SH-SY5Y (cell line): ENCODE measurements around the gene CITED2.

Experiments
- GATA2 ChIP-seq: IDR thresholded peaks from 2 replicates; pipeline ENCODE4 v1.6.1; 2011; ENCODE audit warnings: mild to moderate bottlenecking, low read depth, low read length
- GATA3 ChIP-seq: IDR thresholded peaks from 2 replicates; pipeline ENCODE4 v1.6.1; 2011; ENCODE audit warnings: low read depth, mild to moderate bottlenecking, low read length, moderate library complexity

The CITED2 gene

GRCh38 chr6:139374357-139375225 is at the start of gene CITED2:
CITED2 (minus strand) TSS chr6:139374648; CDS start chr6:139373944, 704 bp downstream.
- TF ChIP-seq GATA3 (no peak), GATA2 (no peak)

GRCh38 chr6:139423037-139423703 is 48.7 kb upstream of the CITED2 start:
- TF ChIP-seq GATA2 (no peak), GATA3 (no peak)

GRCh38 chr6:139422105-139423036 is 47.9 kb upstream of the CITED2 start:
- TF ChIP-seq GATA2 (no peak), GATA3 (no peak)

GRCh38 chr6:139418481-139419132 is 44.2 kb upstream of the CITED2 start:
- TF ChIP-seq GATA2 (no peak), GATA3 (no peak)

GRCh38 chr6:139416146-139416545 is 41.7 kb upstream of the CITED2 start:
- TF ChIP-seq GATA2 (no peak), GATA3 (no peak)

- no peak for TF ChIP-seq GATA3
- TF ChIP-seq GATA2, result no peak
Measured at GRCh38 chr6:139415365-139415764, 40.9 kb upstream of the CITED2 start.

GRCh38 chr6:139409026-139409425 is 34.6 kb upstream of the CITED2 start:
- TF ChIP-seq GATA2, result no peak
- no peak for TF ChIP-seq GATA3

GRCh38 chr6:139407718-139408222 is 33.3 kb upstream of the CITED2 start:
- TF ChIP-seq GATA2 (no peak), GATA3 (no peak)

GRCh38 chr6:139406577-139407343 is 32.3 kb upstream of the CITED2 start:
- TF ChIP-seq GATA2 (no peak), GATA3 (no peak)

- TF ChIP-seq GATA2 (no peak), GATA3 (no peak)
Measured at GRCh38 chr6:139402876-139403386, 28.5 kb upstream of the CITED2 start.

- no peak for TF ChIP-seq GATA2
- no peak for TF ChIP-seq GATA3
Measured at GRCh38 chr6:139398658-139399057, 24.2 kb upstream of the CITED2 start.

- TF ChIP-seq GATA2 (no peak), GATA3 (no peak)
Measured at GRCh38 chr6:139395891-139396301, 21.4 kb upstream of the CITED2 start.

GRCh38 chr6:139395371-139395770 is 20.9 kb upstream of the CITED2 start:
- no peak for TF ChIP-seq GATA2
- TF ChIP-seq GATA3, result no peak
